Measurements from ENCODE around the gene ECSIT.

DNA sequence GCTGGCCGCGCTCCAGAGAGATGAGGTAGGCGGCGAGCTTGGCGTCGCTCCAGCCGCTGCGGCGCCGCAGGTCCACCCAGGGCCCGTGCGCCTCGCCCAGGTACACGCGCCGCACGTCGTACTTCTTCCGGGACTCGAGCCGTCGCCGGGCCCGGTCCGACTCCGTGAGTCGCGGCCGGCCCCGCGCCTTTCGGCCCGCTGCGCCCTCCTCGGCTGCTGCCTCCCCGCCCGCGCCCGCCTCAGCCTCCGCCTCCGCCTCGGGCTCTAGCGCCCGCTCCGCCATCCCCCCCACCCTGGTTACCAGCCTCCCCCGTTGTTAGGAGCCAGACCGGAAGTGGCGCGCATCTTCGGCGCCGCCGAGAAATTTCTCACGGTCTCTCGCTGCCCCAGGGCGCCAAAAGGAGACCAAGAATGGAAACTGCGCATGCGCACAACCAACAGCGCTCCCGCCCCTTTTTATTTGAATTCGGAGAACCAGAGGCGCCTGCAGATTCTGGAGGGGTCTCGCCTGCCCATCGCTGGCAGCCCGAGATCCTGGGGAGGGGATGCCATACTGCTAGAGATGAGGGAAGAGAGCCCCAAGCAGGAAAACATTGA, 23.3 kb downstream of the ECSIT start, which contains the start of gene ZNF653:
- no peak for TF ChIP-seq EZH2 (IDR thresholded peaks at IDR 0.05; ENCODE audit: insufficient read depth, poor library complexity, severe bottlenecking)
- TF ChIP-seq EZH2phosphoT487 (IDR thresholded peaks at IDR 0.05; ENCODE audit: insufficient read depth, low read depth), result no peak
